HG02798 (cell line): ENCODE results near the gene MERTK.
"Not testable (repeated sequence)": the region's sequence is repeated elsewhere in the genome, so short reads cannot be mapped to it uniquely, and the experiment has no call there.

Experiments used
- ATAC-seq: cut with Tn5 transposase; IDR thresholded peaks from one replicate; pipeline ENCODE4 v1.9.1; 2021; ENCODE audit warnings: mild to moderate bottlenecking; ENCODE audit not compliant: unreplicated experiment, poor library complexity

The MERTK gene

DNA sequence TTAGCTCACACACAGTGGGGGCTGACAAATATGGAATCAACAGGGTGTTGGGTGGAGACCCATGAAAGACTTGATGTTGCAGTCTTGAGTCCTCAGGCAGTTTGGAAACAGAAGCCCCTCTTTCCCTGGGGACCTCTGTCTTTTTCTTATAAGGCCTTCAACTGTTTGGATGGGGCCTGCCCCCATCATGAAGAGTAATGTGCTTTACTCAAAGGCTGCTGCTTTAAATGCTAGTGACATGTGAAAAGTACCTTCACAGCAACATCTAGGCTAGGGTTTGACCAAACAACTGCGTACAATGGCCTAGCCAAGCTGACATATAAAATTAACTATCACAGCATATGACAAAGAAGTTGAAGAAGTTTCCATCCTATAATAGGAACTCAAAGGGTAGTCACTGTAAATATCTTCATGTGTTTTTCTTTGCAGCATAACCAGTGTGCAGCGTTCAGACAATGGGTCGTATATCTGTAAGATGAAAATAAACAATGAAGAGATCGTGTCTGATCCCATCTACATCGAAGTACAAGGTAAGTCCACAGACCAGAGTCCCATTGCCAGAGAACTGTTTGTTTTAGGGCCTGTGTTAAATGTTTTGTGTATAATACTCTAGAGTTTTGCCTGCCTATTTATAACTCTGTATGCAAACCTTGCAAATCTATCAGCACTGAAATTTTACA lies 46.3 kb downstream of the MERTK start:
- no peak for ATAC-seq

DNA sequence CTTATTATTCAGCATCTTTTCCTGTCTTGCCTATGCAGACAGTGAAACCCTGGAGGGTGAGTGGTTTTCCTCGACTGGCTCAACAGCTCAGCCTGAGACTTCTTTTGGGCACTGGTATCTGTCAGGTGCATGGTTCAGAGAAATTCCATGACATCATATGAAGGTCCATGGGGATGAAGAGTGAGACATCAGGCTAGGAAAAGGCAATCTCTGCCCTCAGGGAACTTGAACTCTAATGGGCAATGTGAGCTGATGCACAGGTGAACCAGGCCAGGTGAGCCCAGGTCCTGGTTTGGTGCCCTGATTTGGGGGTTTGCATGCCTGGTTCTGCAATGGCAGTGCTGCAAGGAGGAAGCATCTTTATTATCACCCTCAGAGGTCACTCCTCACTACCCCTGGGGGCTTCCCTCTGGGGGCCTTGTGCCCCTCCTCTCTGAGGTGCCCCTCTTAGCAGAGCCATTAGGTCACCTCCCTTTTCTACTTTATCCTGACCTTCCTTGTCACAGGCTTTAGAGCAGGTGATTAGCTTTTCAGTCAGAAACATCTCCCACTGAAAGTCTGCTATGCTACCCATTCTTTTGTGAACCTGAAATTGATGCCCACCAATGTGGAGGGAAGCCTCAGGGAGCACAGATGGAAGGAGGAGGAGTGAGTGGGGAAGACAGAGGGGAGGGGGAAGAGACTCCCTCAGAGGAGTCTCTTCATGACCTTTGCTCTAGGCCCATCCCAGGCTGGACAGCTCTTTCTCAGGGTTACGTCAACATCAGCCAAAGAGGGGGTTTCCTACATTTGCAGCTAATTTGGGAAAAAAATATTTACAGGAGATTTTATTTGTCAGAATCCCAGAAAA lies 47.3 kb downstream of the MERTK start:
- no peak for ATAC-seq

DNA sequence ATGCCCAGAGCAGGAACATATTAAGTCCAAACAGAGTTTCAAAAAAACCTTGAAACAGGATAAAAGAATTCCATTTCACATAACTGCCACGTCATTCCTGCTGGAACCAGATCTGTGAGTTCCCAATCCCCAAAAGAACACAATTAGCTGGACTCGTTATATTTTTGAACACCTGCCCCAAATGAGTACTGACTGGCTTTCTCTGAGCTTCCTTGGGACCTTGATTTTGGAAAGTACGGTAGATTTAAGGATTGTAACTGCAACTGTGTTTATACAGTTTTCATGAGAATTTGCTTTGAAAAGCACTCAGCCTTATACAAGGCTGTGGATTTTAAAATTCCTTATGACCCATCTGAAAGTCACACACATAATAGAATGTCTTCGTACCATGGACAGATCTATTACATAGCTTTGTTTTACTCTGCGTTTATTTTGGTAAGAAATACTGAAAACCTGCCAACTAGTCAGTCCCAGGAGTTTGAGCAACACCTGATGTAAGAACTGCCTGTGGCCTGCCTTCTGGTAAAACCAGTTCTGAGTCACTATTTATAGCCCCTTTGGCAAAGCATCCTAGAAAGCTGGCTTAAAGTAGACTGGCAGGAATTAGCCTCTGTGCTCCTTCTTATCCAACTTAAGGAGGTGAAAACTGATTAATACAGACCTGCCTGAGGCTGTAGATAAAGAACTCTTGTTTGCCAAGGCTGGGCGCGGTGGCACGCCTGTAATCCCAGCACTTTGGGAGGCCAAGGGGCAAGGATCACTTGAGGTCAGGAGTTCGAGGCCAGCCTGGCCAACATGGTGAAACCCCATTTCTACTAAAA lies 48.1 kb downstream of the MERTK start:
- no peak for ATAC-seq

DNA sequence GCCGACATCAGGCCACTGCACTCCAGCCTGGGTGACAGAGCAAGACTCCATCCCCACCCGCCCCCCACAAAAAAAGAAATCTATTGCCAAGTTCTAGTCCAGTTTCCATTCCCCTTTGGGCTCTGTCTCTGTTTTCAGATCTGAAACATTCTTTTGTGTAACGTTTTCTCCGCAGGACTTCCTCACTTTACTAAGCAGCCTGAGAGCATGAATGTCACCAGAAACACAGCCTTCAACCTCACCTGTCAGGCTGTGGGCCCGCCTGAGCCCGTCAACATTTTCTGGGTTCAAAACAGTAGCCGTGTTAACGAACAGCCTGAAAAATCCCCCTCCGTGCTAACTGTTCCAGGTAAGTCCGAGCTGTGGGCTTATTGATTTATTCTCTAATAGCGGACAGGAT lies 48.8 kb downstream of the MERTK start:
- no peak for ATAC-seq

DNA sequence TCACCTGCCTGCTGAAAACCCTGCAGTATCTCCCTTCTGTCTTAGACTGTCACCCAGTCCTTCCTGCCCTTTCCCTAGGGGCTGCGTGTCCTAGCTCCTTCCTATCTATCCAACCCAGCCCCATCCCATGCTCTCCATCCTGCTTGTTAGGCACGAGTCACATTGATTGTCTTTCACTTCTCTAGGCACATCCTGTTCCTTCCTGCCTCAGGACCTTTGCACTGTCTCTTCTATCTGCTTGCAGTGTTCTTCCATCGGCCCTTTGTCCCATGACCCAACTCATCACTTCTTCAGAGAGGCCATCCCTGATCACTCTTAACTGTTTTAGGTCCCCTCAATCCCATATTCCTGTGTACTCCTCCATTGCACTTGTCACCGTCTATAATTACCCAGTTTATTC lies 50.4 kb downstream of the MERTK start:
- no peak for ATAC-seq

DNA sequence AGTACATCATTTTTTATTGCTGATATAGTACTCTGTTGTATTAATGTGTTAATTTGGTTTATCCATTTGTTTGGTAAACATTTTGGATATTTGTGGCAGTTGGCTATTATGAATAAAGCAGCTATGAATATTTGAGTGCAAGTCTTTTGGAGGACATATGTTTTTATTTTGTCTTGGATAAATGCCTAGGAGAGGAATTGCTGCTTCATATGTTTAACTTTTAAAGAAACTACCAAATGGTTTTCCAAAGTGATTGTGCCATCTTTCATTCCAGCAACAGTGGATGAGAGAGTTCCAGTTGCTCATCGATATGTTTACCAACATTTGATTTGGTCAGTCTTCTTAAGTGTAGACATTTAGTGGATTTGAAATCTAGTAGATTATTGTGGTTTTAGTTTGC lies 51.8 kb downstream of the MERTK start:
- ATAC-seq, result no peak

DNA sequence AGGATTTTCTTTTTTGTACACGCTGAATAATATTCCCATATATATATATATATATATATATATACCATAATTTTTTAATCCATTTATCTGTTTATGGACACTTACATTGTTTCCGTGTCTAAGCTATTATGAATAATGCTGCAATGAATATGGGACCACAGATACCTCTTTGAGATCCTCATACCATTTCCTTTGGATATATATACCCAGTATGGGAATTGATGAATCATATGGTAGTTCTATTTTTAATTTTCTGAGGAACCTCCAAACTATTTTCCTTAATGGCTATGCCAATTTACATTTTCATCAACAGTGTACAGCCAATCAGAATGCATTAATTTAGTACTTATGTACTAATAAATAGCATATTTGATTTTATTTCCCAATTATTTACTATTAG lies 53.1 kb downstream of the MERTK start:
- no peak for ATAC-seq

DNA sequence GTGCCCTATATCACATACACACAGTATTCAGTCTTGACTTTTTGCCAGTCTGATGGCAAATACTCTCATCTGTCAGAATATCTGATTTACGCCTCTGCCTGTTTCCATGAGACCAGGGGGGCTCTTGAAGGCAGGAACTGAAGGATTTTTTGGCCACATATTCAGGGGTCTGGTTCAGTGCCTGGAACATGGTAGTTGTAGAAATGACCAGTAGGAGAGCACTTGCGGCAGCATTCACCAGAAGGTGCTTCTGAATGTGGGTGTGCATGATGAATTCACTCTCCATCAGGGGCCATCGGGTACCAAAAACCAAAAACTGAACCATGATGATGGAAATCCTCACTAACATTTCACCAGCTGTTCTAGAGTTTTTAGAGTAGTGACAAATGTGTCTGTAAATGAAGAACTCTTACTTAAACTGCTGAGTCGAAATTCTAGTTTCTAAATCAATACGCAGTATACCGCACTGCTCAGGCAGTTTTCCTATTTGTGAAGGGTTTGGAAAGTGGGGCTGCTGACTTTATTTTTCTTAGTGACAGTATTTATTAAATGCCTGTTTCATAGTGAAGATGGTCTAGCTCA lies 54.6 kb downstream of the MERTK start:
- no peak for ATAC-seq

DNA sequence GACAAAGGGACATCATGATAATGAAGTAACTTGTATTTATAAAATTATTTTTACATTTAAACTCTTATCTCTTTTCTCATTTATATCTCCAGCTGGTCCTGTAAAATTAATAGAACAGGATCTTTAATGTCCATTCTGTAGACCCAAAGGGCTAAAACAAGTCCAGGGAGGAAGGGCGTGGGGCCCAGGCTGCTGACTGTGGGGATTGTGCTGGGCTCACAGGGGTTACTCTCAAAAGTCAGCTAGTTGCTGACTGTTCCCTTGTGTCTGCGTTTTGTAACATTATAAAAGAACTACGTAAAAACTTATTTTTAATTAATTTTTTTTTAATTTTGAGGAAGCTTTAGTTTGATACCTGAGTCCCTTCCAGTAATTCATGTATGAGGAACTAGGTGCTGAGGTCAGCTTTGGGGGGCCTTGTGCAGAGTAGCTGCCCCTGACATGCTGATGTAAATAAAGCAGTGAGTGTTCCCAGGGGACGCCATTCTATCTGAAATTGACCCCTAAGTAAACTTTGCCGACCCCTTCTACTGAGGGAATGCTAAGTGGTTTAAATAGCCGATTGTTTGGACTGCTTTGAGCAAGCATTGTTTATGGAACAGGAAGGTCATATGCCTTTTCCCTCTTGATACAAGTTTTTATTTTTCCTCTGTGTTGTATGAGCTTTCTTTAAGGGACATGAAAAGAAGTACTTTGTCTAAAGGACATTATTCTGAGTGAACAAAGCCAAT lies 56.4 kb downstream of the MERTK start:
- ATAC-seq, result no peak

DNA sequence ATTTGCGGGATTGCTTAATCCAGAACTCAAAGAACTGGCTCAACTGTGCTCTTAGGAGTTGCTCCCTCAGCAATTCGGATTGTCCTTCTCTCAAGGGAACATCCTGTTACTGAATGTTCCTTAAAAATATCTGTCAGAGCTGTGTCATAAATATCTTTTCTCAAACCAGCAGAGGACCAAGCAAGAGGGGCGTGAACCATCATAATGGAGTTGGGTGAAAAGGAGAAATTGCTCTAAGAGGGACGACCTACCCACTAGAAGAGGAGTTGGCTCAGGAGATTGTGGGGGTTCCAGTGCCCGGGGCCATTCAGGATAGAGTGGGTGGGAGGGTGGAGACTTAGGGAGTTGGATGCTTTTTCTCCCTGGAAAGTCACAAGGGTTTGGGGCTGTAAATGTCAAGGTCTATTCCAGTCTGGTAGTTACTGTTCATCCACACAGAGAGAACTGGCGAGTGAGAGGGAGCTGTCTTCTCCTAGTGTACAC lies 59.5 kb downstream of the MERTK start:
- ATAC-seq, result no peak

DNA sequence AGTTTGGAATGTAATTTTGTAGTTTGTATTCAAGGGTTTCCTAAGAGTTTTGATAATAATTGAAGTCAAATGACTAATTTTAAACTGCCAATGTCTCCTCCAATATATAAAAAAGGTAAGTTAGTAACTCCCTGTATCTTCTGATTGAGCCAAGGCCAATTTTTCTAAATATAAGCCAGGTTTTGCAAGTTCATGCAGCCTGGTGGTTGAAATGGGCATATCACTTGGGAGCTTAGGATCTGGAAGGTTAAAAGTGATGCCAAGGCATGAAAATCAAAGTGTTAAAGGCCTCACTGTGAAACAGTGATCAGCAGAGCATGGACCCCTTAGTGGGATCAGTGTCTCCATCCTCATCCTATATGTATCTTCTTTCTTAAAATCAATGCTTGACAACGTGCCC lies 60.5 kb downstream of the MERTK start:
- no peak for ATAC-seq

DNA sequence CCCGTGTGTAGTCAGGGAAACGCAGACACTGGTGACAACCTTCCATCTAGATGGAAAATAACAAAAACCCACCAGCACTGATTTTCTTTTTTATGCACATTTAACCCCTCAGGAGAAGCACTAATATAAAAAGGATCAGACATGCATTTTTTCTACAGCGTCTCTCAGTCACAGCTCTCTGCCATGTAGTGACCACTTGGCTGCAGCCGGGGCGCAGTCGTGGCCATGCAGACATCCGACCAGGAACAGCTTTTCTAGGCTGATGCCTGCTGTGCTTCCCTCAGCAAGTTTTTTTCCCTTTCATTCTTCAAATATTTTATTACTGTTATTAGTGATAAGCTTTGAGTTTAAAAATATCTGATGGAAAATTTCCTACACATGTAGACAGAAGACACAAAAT lies 63.3 kb downstream of the MERTK start:
- ATAC-seq, result no peak

DNA sequence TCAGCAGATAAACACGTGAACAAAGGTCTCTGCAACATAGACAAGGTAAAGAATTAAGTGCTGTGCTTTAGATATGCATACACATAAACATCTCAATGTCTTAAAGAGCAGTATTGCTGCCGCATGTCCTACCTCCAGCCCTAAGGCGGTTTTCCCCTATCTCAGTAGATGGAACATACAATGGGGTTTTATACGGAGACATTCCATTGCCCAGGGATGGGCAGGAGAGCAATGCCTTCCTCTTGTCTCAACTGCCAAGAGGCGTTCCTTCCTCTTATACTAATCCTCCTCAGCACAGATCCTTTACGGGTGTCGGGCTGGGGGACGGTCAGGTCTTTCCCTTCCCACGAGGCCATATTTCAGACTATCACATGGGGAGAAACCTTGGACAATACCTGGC lies 64.7 kb downstream of the MERTK start:
- ATAC-seq, result not testable (repeated sequence)

DNA sequence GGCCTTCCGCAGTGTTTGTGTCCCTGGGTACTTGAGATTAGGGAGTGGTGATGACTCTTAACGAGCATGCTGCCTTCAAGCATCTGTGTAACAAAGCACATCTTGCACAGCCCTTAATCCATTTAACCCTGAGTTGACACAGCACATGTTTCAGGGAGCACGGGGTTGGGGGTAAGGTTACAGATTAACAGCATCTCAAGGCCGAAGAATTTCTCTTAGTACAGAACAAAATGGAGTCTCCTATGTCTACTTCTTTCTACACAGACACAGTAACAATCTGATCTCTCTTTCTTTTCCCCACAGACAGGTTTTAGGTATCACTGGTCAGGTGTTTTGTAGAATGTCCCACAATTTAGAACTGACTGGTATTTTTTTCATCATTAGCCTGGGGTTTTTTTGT lies 65.1 kb downstream of the MERTK start:
- ATAC-seq, result not testable (repeated sequence)

DNA sequence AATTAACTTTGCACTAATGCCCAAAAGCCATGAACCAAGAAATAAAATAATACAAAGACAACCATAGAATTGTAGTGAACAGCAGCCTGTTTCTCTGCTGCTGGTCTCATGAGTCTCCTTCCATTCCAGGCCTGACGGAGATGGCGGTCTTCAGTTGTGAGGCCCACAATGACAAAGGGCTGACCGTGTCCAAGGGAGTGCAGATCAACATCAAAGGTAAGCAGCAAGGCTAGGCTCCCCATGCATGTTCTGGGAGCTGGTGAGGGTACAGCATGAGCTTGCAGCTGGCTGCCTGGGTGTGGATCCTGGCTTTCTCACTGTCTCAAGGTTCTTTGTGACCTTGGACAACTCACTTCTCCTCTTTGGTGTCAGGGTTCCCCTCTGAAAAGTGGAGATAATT lies 66.7 kb downstream of the MERTK start:
- no peak for ATAC-seq

DNA sequence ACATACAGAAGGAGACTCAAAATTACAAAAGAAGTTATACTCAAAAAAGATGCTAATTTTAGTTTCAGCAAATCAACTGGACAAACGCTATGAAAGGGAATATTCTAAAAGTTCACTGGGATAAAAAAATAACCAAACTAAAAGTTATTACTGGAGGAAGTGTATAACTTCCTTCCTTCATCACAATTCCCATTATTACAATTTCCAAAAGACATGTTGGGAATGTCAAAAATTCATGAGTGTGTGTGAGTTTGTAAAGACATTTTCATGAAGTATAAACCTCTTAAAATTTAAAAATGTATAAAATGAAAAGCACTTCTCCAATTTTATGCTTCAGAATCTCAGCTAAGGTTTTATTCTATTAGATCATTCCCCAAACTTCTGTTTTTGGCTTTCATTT lies 67.8 kb downstream of the MERTK start:
- ATAC-seq, result no peak

DNA sequence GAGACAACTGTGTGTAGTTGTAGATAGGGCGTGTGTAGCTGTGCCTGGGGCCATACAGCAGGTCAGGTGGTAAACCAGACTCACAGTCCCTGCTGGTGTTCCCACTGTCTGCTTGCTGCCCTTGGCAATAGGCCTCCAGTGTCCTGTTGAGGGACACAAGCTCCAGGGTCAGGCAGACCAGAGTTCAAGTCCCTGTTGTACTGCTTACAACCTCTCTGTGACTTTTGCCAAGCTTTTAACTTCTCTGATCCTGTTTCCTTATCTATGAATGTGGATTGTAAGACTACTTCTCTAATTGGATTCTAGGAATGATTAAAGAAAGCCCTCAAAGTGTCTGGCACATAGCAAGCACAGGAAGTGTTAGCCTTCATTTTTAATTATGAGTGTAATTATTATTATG lies 68.6 kb downstream of the MERTK start:
- no peak for ATAC-seq

DNA sequence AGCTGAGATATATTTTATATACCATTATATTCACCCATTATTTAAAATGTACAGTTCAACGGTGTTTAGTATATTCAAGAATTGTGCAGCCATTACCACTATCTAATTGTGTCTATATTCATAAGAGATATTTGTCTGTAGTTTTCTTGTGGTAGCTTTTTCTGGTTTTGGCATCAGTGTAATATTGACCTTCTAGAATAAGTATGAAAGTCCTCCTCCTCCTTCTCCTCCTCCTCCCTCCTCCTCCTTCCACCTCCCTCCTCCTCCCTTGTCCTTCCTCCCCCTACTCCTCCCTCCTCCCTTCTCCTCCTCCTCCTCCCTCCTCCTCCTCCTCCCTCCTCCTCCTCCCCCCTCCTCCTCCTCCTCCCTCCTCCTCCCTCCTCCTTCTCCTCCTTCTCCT lies 72.0 kb downstream of the MERTK start:
- ATAC-seq, result no peak

DNA sequence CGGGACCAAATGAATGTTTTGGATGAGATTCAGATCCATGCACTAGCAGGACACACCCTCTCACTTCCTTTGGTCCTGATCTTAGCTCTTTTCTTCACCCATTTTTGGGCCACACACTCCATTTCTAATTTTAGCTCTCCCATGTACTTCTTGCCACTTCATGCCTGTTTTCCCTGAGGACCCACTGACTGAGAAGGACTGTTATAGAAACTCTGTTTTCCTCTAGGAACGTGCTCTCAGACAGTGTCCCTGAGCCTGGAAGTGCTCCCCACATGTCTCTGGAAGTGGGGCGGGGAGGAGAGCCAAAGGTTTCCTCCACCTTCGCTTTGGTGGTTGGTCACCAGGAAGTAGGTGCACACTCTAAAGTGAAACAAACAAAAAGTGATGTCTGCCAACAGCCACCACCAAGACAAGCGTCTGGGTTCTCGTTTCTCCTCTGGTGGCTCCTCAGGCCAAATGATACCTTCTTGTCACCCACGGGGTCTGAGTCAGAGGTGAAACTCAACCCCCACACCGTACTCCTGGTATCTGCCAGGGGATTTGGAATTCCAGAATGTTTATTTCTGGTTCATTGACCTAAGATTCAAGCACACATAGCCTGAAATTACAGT lies 74.7 kb downstream of the MERTK start:
- peak; percentile 54 for ATAC-seq

DNA sequence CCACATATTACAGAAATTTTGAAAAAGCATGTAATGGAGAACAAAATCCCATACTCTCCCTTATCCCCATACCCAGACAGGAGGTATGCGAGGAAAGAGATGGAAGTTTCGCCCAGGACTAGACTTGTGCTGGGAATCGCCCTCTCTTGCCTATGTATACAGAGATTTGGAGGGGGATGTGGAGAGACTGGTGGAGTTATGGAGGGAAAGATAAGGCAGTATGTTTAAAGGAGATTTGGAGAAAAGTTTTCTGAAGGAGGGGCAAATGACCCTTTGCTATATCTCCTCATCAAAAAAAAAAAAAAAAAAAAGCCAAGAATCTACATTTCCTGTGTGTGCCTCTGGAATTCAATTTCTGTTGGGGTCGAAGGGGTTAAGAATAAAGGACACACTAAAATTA lies 75.3 kb downstream of the MERTK start:
- ATAC-seq, result no peak
